ENCODE results near the gene GLT1D1. TPM values are rescaled to one million over a fixed set of nuclear protein-coding genes. Genes with fewer than 3 reads are reported as not detected.

The GLT1D1 gene
- total RNA-seq, 4 donors from 2014 or later = 1.0 to 4.9 (median 3.0) TPM

DNA sequence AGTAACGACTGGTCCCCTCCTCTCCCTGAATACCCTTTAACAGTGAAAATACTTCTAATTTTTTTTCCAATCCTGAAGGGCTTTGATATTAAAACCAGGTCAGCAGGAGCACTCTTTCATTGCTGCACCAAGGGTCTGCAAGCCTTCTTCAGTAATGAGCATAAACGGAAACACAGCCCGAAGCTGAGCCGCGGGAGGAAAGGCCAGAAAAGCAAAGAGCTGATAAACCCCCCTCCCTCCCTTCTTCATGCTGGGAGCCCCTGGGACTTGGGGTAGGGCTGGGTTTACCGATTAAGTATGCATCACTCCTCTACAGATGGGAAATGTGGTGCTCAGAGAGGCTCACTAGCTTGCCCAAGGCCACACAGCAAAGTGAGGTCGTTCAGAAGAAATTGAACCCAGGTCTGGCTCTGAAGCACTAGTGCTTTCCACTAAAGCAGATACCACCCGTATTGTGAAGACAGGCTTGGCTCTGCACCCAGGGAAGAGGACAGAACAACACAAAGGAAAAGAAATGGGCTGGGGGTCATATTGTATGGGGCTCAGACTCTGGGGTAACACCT is 128.8 kb downstream of the GLT1D1 start:
- H3K4me3 ChIP-seq = no peak overlapping the region
- in situ Hi-C loops (cut with MboI; ENCODE audit: low sequenced_read_pairs in 4 of 4) = no loop called here
- ATAC-seq (no peak), DNase-seq (no peak)
- H3K9me3 ChIP-seq = no peaks in the 10 kb centered on the region
- no peak overlapping the region for H3K27ac ChIP-seq
- no peaks in the 10 kb centered on the region for H3K36me3 ChIP-seq
- H3K27me3 ChIP-seq = peaks cover 3 to 14% (median 4%) of the 10 kb centered on the region in 3 donors
- intact Hi-C loops (cut with DNase I; ENCODE audit: low total_unique reads) = no loop called here
- TF ChIP-seq, protein P1, sequence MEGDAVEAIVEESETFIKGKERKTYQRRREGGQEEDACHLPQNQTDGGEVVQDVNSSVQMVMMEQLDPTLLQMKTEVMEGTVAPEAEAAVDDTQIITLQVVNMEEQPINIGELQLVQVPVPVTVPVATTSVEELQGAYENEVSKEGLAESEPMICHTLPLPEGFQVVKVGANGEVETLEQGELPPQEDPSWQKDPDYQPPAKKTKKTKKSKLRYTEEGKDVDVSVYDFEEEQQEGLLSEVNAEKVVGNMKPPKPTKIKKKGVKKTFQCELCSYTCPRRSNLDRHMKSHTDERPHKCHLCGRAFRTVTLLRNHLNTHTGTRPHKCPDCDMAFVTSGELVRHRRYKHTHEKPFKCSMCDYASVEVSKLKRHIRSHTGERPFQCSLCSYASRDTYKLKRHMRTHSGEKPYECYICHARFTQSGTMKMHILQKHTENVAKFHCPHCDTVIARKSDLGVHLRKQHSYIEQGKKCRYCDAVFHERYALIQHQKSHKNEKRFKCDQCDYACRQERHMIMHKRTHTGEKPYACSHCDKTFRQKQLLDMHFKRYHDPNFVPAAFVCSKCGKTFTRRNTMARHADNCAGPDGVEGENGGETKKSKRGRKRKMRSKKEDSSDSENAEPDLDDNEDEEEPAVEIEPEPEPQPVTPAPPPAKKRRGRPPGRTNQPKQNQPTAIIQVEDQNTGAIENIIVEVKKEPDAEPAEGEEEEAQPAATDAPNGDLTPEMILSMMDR (IDR thresholded peaks at IDR 0.05 in 4 of 5, conservative IDR thresholded peaks at IDR 0.05 in 1 of 5) = no peak
- TF ChIP-seq POLR2A (IDR thresholded peaks at IDR 0.05) = no peak
- no peaks in the 10 kb centered on the region for H3K4me1 ChIP-seq

DNA sequence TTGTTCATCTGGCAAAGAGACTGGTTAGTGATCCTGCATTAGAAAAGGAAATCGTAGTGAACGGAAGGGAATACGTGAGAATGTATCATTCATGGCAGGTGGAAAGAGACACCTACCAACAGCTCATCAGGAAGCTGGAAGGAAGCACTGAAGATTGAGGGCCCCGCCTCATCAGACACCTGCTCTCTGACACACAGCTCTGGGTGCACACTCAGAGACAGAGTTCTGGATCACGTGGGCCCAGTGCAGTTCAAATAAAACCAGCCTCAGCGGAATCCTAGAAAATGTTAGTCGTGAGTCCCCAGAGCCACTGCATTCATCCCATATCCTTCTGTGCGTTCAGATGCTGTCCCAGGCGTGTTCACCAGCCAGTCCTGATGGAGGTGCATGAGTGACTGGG is 129.7 kb downstream of the GLT1D1 start:
- in situ Hi-C loops (cut with MboI; ENCODE audit: low sequenced_read_pairs in 4 of 4) (no loop called here), intact Hi-C loops (cut with DNase I; ENCODE audit: low total_unique reads) (no loop called here)
- no peaks in the 10 kb centered on the region for H3K9me3 ChIP-seq
- H3K27me3 ChIP-seq = peaks cover 3 to 5% (median 4%) of the 10 kb centered on the region in 3 donors
- no peaks in the 10 kb centered on the region for H3K36me3 ChIP-seq
- H3K4me3 ChIP-seq = no peak overlapping the region
- TF ChIP-seq, protein P1 (IDR thresholded peaks at IDR 0.05 in 4 of 5, conservative IDR thresholded peaks at IDR 0.05 in 1 of 5) = no peak
- no peak for TF ChIP-seq POLR2A (IDR thresholded peaks at IDR 0.05)
- no peaks in the 10 kb centered on the region for H3K4me1 ChIP-seq
- ATAC-seq (no peak), DNase-seq (no peak)
- H3K27ac ChIP-seq = no peak overlapping the region

DNA sequence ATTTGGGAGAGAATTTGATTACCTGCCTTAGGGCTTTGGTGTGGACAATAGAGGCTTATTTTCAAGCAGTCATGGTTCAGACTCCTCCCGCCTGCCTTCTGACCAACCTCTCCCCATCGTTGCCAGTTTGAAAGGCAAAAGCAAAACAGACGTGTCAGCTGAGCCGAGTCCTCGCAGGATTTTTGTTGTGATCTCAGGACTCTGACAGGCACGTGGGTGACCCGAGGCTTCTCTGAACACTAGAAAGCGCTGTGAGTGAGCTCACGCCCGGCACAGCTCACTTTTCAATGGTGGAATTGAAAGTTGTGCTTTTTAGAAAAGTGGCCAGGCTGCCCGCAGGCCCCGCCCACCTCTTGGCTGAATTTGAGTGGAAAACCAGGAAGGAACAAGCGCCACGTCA is 130.1 kb downstream of the GLT1D1 start:
- no peak for TF ChIP-seq POLR2A (IDR thresholded peaks at IDR 0.05)
- TF ChIP-seq, protein P1 (IDR thresholded peaks at IDR 0.05 in 4 of 5, conservative IDR thresholded peaks at IDR 0.05 in 1 of 5) = no peak
- Histone ChIP-seq H3K4me3 (no peak overlapping the region), H3K27me3 (peaks cover 1 to 4% (median 3%) of the 10 kb centered on the region in 3 donors), H3K27ac (no peak overlapping the region), H3K4me1 (no peaks in the 10 kb centered on the region), H3K36me3 (no peaks in the 10 kb centered on the region), H3K9me3 (no peaks in the 10 kb centered on the region)
- ATAC-seq (no peak), DNase-seq (no peak)
- intact Hi-C loops (cut with DNase I; ENCODE audit: low total_unique reads) (no loop called here), in situ Hi-C loops (cut with MboI; ENCODE audit: low sequenced_read_pairs in 4 of 4) (no loop called here)

DNA sequence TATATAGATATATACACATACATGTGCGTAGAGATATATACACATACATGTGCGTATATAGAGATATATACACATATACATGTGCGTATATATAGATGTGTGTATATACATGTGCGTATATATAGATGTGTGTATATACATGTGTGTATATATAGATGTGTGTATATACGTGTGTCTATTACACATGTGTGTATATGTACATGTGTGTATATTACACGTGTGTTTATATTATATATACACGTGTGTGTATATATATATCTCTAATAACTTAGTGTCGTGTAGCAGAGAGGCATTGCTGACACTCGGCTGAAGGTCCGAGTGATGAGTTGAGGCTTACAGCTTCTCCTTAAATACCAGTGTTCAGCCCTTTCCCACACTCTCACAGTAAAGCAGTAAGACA is 133.7 kb downstream of the GLT1D1 start:
- ATAC-seq (no peak), DNase-seq (no peak)
- no peaks in the 10 kb centered on the region for H3K27me3 ChIP-seq
- no peaks in the 10 kb centered on the region for H3K9me3 ChIP-seq
- H3K36me3 ChIP-seq = no peaks in the 10 kb centered on the region
- intact Hi-C loops (cut with DNase I; ENCODE audit: low total_unique reads) = no loop called here
- H3K4me1 ChIP-seq = no peaks in the 10 kb centered on the region
- in situ Hi-C loops (cut with MboI; ENCODE audit: low sequenced_read_pairs in 4 of 4) = no loop called here
- TF ChIP-seq, protein P1 (IDR thresholded peaks at IDR 0.05 in 4 of 5, conservative IDR thresholded peaks at IDR 0.05 in 1 of 5) = no peak
- no peak for TF ChIP-seq POLR2A (IDR thresholded peaks at IDR 0.05)
- no peak overlapping the region for H3K27ac ChIP-seq
- no peak overlapping the region for H3K4me3 ChIP-seq

DNA sequence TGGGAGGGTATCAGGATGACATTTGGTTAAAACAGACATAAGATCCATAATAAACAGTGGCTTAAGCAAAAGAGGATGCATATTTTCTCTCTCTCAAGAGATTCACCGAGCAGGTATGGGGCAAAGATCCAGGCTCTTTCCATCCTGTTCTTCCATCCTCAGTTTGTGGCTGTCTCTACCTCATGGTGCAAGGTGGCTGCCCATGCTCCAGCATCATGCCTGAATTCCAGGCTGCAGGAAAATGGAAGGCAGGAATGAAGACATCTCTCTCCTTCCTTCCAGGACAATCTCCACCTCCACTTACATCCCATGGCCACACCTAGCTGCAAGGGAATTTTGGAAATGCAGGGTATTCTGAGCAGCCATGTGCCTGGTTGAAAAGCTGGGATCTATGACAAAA is 136.0 kb downstream of the GLT1D1 start:
- TF ChIP-seq POLR2A (IDR thresholded peaks at IDR 0.05) = no peak
- TF ChIP-seq, protein P1 (IDR thresholded peaks at IDR 0.05 in 4 of 5, conservative IDR thresholded peaks at IDR 0.05 in 1 of 5) = no peak
- H3K4me1 ChIP-seq = no peaks in the 10 kb centered on the region
- H3K27ac ChIP-seq = no peak overlapping the region
- ATAC-seq (no peak), DNase-seq (no peak)
- no peaks in the 10 kb centered on the region for H3K9me3 ChIP-seq
- no peaks in the 10 kb centered on the region for H3K27me3 ChIP-seq
- in situ Hi-C loops (cut with MboI; ENCODE audit: low sequenced_read_pairs in 4 of 4) (no loop called here), intact Hi-C loops (cut with DNase I; ENCODE audit: low total_unique reads) (no loop called here)
- H3K36me3 ChIP-seq = no peaks in the 10 kb centered on the region
- H3K4me3 ChIP-seq = no peak overlapping the region

Data from gastrocnemius medialis (tissue), 4 donors.